GM21529 (cell line): Measurements from ENCODE around the gene CSHL1.
"Not testable (repeated sequence)": the region's sequence is repeated elsewhere in the genome, so short reads cannot be mapped to it uniquely, and the experiment has no call there.

Experiments
- ATAC-seq: cut with Tn5 transposase; IDR thresholded peaks from one replicate; pipeline ENCODE4 v1.9.1; 2021; ENCODE audit not compliant: unreplicated experiment

The CSHL1 gene

GRCh38 chr17:63889026-63889848, 21.8 kb downstream of the CSHL1 start:
- ATAC-seq, result not testable (repeated sequence)

GRCh38 chr17:63885119-63885518, 25.9 kb downstream of the CSHL1 start:
- not testable (repeated sequence) for ATAC-seq

GRCh38 chr17:63882626-63883126, 28.4 kb downstream of the CSHL1 start:
- ATAC-seq, result not testable (repeated sequence)

GRCh38 chr17:63881935-63882601, 29.0 kb downstream of the CSHL1 start, which contains the start of gene GH2:
Gene GH2, minus strand, starts transcription at chr17:63881944. Its CDS starts 143 bp downstream, at chr17:63881801.
- no peak for ATAC-seq

DNA sequence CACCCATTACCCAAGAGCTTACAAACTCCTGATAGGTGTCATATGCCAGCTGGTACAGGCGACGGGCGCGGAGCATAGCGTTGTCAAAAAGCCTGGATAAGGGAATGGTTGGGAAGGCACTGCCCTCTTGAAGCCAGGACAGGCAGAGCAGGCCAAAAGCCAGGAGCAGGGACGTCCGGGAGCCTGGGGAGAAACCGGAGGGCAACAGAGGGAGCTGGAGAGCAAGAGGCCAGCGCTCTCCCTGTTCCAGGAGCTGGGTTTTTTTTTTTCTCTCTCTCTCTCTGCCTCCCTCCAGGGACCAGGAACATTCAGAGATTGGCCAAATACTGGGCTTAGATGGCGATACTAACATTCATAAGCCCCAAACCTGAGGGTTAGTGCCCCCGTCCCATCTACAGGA, 29.7 kb downstream of the CSHL1 start:
- not testable (repeated sequence) for ATAC-seq

GRCh38 chr17:63880706-63881105, 30.4 kb downstream of the CSHL1 start:
- no peak for ATAC-seq

DNA sequence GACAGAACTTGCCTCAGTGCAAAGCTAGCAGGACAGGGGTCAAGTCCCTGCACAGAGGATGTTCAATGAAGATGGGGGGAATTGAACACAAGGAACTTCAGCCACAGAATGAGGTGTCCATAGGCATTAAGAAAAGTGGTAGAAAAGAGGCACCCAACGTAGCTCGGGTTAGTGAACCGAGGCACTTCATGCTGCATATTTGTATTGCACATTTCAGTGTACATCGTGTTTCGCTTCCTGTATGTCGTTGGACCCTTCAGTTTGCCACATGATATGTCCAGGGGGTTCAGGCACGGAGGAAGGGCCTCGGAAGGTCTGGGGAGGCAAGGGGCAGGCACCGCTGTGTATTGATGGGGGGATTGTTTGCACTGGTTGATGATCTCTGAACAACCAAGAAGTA, 32.6 kb downstream of the CSHL1 start:
- ATAC-seq, result not testable (repeated sequence)

DNA sequence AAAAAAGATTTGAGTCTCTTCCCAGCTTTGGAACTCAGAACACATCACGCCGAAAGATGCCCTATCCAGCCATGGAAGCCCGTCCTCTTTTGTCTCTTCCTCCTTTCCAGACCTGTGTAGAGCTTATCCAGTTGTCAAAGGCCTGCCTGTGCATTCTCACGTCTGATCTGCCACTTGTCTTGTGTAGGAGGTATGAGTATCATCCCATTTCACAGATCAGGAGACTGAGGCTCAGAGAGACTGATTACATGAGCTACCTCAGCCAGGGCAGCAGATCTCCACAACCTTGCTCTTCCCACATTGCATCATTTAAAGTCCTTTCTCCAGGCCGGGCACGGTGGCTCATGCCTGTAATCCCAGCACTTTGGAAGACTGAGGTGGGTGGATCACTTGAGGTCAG, 36.4 kb downstream of the CSHL1 start:
- ATAC-seq, result not testable (repeated sequence)

DNA sequence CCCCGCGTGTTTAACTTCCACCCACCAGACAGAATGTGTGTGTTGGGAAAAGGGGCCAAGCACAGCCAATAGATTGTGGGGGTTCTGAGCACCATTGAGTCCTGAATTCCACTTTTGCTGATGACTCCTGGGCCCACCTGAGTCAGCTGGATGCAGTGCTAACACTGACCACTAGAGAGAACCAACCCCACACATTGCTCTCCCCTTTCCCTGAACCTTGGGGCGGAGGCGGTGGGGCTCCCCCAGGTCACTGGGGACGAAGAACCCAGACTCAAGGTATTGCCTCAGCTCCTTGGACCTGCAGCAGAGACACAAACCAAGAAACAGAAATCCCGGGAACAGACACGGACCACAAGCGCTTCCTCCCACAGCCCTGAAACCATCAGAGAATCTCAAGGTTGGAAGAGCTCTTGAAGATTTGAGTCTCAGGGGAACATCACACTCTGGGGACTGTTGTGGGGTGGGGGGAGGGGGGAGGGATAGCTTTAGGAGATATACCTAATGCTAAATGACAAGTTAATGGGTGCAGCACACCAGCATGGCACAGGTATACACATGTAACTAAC, 36.9 kb downstream of the CSHL1 start:
- not testable (repeated sequence) for ATAC-seq

DNA sequence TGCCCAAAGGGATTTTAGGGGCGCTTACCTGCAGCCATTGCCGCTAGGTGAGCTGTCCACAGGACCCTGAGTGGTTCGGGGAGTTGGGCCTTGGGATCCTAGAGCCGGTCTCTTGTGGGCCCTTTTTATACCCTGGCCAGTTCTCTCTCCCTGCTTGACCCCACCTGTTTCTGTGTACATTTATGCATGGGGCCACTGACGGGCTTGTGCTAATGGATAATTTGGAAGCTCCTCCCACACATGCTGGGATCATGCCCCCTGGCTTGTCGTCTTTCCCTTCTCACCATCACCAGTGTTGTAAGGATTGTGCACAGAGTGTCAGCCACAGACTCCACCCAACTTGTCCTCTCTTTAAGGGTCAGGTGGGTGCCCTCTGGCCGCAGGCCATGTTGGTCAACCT, 37.5 kb downstream of the CSHL1 start, which contains the start of gene CSH2:
Gene CSH2 (minus strand): TSS at position 101 of the 400 bp plus-strand sequence. CDS start 63 bp downstream, at position 38.
- not testable (repeated sequence) for ATAC-seq

DNA sequence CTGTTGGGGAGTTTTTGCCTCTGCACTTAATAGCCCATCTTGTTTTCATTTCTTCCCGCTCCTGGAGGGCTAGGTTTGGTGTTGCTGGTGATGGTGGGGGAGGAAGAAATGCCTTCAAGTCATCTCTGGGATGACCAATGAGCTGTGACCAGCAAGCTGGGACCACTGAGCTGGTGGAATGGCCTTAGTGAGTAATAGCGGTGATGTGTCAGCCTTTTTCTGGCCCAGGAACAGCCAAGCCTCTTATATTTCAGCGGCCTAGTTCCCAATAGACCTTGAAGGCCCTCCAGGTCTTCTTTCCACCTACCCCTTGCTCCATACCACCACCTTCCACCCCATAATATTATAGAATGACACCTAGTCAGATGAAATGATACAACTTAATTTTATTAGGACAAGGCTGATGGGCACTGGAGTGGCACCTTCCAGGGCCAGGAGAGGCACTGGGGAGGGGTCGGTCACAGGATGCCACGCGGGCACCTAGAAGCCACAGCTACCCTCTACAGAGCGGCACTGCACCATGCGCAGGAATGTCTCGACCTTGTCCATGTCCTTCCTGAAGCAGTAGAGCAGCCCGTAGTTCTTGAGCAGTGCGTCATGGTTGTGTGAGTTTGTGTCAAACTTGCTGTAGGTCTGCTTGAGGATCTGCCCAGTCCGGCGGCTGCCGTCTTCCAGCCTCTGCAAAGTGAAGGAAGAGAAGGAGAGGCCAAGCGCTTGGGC, 39.3 kb downstream of the CSHL1 start:
- not testable (repeated sequence) for ATAC-seq

GRCh38 chr17:63870292-63870665, 40.8 kb downstream of the CSHL1 start:
- ATAC-seq, result not testable (repeated sequence)

GRCh38 chr17:63869491-63870291, 41.4 kb downstream of the CSHL1 start:
- ATAC-seq, result not testable (repeated sequence)

DNA sequence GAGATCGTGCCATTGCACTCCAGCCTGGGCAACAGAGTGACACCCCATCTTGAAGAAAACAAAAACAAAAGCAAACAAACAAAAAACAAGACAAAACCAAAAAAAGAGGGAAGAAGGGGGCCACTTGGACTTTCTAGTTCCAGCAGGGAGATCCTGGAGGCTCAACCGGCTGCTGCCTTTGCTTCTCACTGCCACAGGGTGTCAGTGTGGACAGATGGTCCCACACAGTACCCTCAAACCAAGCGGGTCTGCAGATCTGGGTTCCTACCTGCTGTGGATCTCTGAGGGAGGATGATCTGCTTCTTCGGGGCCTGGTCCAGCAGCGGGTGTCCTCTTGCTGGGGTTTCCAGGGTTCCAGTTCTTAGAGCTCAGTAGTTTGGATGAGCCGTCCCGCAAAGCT, 44.4 kb downstream of the CSHL1 start:
- ATAC-seq, result not testable (repeated sequence)
